Stimulated activated naive CD8-positive, alpha-beta T cell treated with anti-CD3 and anti-CD28 coated beads, Interleukin-15, amount 100 ng/mL, for 72 hours (primary cell): Measurements from ENCODE around the gene TCF4.

Experiments used
- ATAC-seq: fragments of 150-1000 bp; cut with Tn5 transposase; 2 replicates; pipeline ENCODE4 v1.10.0; 2021; ENCODE audit warnings: mild to moderate bottlenecking, moderate library complexity
- DNase-seq, 2 donors: peaks; one replicate each; pipeline ENCODE4 v3.0.0; 2021 to 2022
- H3K27ac Mint-ChIP-seq, 2 donors: one replicate each; pipeline ENCODE4 v1.8.0; 2022; ENCODE audit warnings: mild to moderate bottlenecking in 2 of 2, mixed read lengths in 2 of 2, moderate library complexity in 2 of 2
- H3K27me3 Mint-ChIP-seq: one replicate; pipeline ENCODE4 v1.8.0; 2022; ENCODE audit warnings: mixed read lengths
- H3K4me1 Mint-ChIP-seq: one replicate; pipeline ENCODE4 v1.8.0; 2022; ENCODE audit warnings: mild to moderate bottlenecking, mixed read lengths
- H3K4me3 Mint-ChIP-seq, 2 donors: one replicate each; pipeline ENCODE4 v1.8.0; 2022; ENCODE audit warnings: mild to moderate bottlenecking in 2 of 2, mixed read lengths in 2 of 2, moderate library complexity in 1 of 2
- H3K9me3 Mint-ChIP-seq, 2 donors: one replicate each; pipeline ENCODE4 v1.8.0; 2022; ENCODE audit warnings: mixed read lengths in 2 of 2

TCF4 gene

DNA sequence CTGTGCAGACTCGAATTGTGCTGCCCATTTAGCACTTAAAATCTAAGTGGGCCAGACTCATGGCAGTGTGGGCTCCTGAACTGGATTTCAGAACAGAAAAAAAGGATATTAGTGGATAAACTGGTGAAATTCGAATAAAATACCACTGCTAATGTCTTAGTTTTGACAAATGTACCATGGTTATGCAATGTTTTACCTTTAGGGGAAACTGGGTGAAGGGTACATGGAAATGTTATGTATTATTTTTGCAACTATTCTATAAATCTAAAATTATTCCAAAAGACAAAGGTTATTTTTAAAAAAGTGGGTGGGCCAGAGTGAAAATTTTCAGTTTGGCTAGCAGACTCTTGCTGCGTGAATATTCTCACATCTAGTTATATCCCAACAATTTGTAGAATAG lies 368.2 kb downstream of the TCF4 start:
- no peak for DNase-seq
- no peak overlapping the region for H3K27ac Mint-ChIP-seq
- no peaks in the 10 kb centered on the region for H3K9me3 Mint-ChIP-seq
- H3K27me3 Mint-ChIP-seq: no peaks in the 10 kb centered on the region
- ATAC-seq: no peak
- no peaks in the 10 kb centered on the region for H3K4me1 Mint-ChIP-seq
- no peak overlapping the region for H3K4me3 Mint-ChIP-seq

DNA sequence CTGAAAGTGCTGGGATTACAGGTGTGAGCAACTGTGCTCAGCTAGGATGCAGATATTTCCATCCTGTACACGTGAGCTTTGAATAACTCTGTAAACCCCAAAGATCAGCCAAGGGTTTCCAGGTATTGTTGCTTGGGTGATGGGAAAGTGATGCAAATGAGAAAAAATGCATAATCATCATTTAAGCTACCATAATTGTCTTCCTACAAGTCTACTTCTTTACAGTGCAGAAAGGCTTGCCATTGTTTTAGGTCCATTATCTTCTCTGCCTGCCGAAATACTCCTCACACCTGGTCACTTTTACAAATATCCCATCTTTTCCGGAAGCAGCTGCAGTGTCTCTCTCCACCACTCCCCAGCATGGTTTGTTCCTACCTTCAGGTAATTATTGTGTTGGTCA lies 368.9 kb downstream of the TCF4 start:
- no peak overlapping the region for H3K4me3 Mint-ChIP-seq
- H3K27ac Mint-ChIP-seq: no peak overlapping the region
- H3K4me1 Mint-ChIP-seq: no peaks in the 10 kb centered on the region
- H3K9me3 Mint-ChIP-seq: no peaks in the 10 kb centered on the region
- no peaks in the 10 kb centered on the region for H3K27me3 Mint-ChIP-seq
- DNase-seq (no peak), ATAC-seq (no peak)

DNA sequence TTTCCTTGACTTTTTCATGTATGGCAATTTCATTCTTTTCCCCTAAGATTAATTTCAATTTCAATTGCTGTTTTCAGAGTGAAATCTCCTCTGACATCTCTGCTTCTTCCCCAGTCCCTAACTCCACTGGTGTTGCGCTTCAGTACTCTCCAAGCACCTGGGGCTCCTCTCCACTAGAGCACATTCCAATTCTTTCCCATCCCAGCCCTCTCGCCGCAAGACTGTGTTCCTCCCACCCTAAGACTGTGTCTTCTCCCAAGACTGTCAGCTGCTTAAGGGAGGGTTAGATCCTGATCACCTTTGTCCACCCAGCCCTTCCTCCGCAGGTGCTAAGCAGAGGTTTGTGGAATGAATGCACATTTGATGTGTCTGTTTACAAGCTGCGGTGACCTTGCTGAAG lies 373.0 kb downstream of the TCF4 start:
- no peak overlapping the region for H3K4me3 Mint-ChIP-seq
- no peak for ATAC-seq
- H3K9me3 Mint-ChIP-seq: no peaks in the 10 kb centered on the region
- H3K27ac Mint-ChIP-seq: no peak overlapping the region
- no peak for DNase-seq
- H3K27me3 Mint-ChIP-seq: no peaks in the 10 kb centered on the region
- no peaks in the 10 kb centered on the region for H3K4me1 Mint-ChIP-seq

DNA sequence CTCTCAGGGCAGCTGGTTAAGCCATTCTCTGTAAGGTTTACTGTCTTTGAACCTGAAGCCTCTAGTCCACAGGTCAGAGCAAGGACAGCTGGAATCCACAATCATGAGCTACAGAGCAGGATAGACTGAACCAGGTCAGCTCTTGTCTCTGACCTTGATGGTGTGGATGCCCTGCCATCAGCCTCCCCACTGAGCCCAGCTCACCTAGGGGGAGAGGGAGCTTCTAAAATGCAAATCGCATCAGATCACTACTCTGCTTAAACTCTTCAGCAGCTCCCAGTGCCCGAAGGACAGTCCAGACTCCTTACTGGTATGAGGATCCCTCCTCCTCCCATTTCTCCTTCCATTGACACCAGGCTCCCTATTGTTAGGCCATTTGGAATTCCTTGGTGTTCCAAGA lies 373.5 kb downstream of the TCF4 start:
- no peak overlapping the region for H3K27ac Mint-ChIP-seq
- ATAC-seq (peak; percentile 42), DNase-seq (no peak)
- H3K4me1 Mint-ChIP-seq: no peaks in the 10 kb centered on the region
- H3K9me3 Mint-ChIP-seq: no peaks in the 10 kb centered on the region
- no peak overlapping the region for H3K4me3 Mint-ChIP-seq
- H3K27me3 Mint-ChIP-seq: no peaks in the 10 kb centered on the region

DNA sequence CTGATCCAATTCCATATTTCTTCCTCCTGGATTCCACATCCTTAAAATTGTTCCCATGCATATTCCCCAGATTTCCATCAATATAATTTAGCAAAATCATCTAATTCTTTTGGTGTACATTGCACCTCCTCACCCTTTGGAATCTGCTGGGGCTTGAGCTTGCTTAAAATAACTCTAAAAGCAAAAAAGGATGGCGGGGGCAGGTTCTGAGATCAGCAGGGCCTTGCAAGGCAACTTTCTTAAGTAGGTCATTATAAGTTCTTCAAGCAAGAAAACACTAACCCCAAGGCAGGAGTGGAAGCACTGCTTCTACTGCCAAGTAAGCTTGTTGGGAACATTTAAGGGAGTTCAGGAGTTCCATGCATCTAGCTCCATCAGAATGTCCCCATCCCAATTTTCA lies 374.4 kb downstream of the TCF4 start:
- no peaks in the 10 kb centered on the region for H3K9me3 Mint-ChIP-seq
- H3K4me1 Mint-ChIP-seq: no peaks in the 10 kb centered on the region
- no peaks in the 10 kb centered on the region for H3K27me3 Mint-ChIP-seq
- ATAC-seq (no peak), DNase-seq (no peak)
- H3K4me3 Mint-ChIP-seq: no peak overlapping the region
- H3K27ac Mint-ChIP-seq: no peak overlapping the region

DNA sequence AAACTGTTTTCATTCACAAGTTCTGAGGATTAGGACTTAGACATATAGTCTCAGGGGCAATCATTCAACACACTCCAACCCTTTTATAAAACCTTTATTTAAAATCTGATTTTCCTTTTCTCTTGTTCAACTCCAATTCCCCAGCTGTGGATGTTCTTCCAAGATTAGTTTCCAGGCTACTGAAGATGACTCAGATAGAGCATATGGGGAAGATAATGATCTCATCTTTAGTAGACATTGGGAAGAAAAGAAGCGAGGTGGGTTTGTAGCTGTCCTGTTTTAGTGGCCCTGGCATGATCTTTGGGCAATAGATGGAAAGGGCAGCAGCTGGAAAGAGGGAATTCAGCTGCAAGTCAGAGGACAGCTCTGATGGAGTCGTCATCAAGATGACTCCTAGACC lies 381.1 kb downstream of the TCF4 start:
- Mint-ChIP-seq H3K4me3 (no peak overlapping the region), H3K9me3 (peaks cover 6% of the 10 kb centered on the region in 2 donors), H3K27ac (no peak overlapping the region), H3K4me1 (no peaks in the 10 kb centered on the region), H3K27me3 (no peaks in the 10 kb centered on the region)
- no peak for ATAC-seq
- no peak for DNase-seq

DNA sequence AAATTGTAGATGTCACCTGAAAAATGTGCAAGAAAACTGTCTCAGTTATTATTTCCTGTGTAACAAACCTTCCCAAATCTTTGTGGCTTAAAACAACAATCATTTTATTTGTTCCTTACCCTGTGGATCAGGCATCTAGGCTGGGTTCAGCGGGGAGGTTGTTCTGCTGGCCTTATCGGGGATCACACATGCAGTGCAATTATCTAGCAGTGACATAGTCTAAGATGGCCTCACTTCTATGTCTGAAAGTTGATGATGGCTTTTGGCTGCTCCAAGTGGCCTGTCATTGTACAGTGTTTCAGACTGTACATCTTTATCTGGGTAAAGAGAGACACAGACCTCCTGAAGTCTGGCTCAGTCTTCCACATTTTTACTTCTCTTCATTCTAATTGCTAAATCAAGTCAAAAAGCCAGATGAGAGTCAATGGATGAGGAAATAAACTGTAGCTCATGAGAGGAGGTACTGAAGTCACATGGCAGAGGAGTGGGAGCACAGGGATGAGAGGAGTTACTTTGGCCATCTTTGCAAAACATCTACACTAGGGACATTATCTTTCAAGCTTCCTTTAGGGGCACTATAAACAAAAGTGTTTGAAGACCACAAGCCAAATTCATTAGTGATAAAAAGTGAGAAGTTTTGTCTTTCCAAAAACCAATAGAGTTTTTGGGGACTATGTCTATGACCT lies 385.6 kb downstream of the TCF4 start:
- no peaks in the 10 kb centered on the region for H3K4me1 Mint-ChIP-seq
- H3K9me3 Mint-ChIP-seq: peaks cover 6% of the 10 kb centered on the region in 2 donors
- no peak overlapping the region for H3K27ac Mint-ChIP-seq
- ATAC-seq (no peak), DNase-seq (no peak)
- no peak overlapping the region for H3K4me3 Mint-ChIP-seq
- H3K27me3 Mint-ChIP-seq: no peaks in the 10 kb centered on the region

DNA sequence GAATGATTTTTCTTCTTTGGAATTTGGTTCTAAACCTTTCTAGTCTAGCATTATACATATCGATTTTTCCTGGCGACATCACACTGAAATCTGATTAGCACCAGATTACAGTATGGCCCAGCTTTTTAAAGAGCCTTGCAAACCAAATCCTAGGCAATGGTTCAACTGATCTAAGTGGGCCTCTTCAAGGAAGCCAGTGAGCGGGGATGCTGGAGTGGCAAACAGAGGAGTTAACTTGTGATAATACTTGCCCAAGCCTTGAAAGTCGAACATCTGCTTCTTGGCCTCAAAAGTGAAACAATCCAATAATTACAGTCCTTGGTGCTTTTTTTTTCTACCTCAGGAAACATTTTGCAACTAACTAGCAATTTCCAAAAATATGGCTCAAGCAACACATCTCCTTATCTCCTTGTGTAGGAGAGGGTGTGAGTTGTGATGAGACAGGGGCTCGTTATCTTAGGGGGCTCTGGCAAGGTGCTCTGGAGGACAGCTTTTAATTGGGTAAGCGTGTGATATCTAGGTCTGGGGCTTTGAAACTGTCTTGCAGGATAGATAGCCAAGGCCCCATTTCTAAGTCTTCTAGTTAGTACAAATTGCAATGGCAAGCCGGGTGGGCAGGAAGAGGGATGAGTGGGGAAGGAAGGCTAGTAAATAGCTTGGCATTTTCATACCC lies 388.6 kb downstream of the TCF4 start:
- DNase-seq: no peak
- ATAC-seq: no peak
- Mint-ChIP-seq H3K4me3 (no peak overlapping the region), H3K4me1 (no peaks in the 10 kb centered on the region), H3K27me3 (peaks cover 6% of the 10 kb centered on the region), H3K9me3 (peaks cover 0 to 6% of the 10 kb centered on the region in 2 donors), H3K27ac (no peak overlapping the region)

DNA sequence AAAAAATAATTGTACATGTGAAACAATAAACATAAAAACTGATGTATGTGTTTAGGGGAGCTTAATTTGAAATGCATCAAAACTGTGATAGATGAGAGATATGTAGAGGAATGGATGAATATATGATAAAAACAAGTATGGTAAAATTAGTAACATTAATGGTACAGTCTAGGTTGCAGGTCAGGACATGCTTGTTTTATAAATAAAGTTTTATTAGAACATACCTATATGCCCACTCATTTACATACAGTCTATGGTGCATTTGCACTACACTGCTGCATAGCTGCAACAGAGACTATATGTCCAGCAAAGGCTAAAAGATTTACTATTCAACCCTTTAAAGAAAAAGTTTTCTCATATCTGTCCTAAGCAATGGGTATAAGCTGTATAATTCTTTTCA lies 392.1 kb downstream of the TCF4 start:
- Mint-ChIP-seq H3K9me3 (no peaks in the 10 kb centered on the region), H3K4me1 (no peaks in the 10 kb centered on the region), H3K27ac (no peak overlapping the region), H3K4me3 (no peak overlapping the region), H3K27me3 (peaks cover 6% of the 10 kb centered on the region)
- DNase-seq (no peak), ATAC-seq (no peak)

DNA sequence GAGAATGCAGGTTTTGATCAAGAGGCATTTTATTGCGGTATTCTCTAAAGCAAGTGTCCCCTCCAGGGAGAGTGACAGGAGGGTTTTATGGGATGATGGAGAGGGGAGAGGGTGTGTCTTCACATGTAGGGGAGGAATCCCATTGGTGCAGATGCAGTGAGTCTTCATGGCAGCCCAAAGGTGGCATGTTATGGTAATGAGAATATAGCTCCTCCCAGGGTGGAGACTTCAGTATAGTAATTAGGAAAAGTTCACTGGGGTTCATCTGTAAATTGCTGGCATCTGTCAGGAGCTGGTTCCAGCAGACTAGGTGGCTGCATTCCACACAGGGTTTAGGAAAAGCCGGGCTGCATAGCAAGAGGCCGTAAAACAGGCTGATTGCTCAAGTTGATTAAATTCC lies 398.0 kb downstream of the TCF4 start:
- H3K4me1 Mint-ChIP-seq: no peaks in the 10 kb centered on the region
- no peak overlapping the region for H3K27ac Mint-ChIP-seq
- ATAC-seq (no peak), DNase-seq (no peak)
- H3K4me3 Mint-ChIP-seq: no peak overlapping the region
- no peaks in the 10 kb centered on the region for H3K9me3 Mint-ChIP-seq
- peaks cover 7% of the 10 kb centered on the region for H3K27me3 Mint-ChIP-seq

DNA sequence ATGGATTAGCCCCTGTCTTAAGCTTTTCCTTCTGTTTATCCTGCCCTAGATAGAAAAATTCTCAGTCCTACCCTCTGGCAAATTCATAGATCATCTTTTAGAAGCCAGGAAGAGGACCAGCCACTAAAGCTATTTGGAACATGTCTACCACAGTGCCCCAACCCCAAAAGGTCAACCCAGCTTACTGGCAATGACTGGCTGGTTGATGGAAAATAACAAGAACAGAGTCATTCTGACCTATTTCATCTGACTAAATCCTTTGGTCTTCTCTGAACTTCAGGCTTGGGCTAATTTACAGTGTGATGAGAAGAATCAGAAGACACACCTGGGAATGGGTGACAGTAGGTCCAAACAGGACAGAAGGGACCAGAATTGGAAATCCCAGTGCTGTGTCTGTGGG lies 401.4 kb downstream of the TCF4 start:
- H3K27me3 Mint-ChIP-seq: peaks cover 5% of the 10 kb centered on the region
- ATAC-seq (no peak), DNase-seq (no peak)
- no peaks in the 10 kb centered on the region for H3K4me1 Mint-ChIP-seq
- no peak overlapping the region for H3K4me3 Mint-ChIP-seq
- H3K9me3 Mint-ChIP-seq: no peaks in the 10 kb centered on the region
- H3K27ac Mint-ChIP-seq: no peak overlapping the region

DNA sequence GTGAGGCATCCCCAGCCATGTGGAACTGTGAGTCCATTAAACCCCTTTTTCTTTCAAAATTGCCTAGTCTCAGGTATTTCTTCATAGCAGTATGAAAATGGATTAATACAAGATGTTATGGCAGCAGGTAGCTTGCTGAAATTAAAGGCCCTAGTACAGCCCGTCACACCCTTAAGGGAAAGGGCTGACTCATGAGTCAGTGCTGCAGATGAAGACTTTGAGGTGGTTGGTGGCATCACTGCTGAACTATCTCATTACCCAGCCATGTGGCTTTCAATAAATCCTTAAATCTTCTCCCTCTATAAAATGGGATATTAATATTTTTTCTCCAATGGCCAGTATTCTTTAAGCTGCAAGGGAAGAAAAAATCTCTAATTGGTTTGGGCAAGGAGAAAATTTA lies 402.6 kb downstream of the TCF4 start:
- Mint-ChIP-seq H3K4me1 (no peaks in the 10 kb centered on the region), H3K9me3 (no peaks in the 10 kb centered on the region)
- no peak for DNase-seq

DNA sequence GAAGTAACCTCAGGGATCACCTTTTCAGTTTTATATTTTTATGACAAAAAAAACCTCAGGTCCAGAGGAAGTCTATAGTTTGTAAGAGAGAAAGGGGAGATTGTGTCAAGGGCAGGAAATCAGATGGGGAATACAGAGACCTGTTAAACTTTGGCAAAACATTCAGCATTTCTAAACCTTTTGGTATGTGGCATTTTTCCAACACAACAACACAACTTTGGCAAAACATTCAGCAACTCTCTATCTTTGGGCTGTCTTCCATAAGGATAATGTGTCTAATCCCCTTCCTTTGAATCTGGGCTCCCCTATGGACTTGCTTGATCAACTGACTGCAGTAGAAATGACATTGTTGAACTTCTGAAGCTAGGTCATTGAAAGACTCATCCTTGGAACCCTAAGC lies 408.2 kb downstream of the TCF4 start:
- Mint-ChIP-seq H3K4me3 (no peak overlapping the region), H3K4me1 (no peaks in the 10 kb centered on the region), H3K9me3 (peaks cover 0 to 5% of the 10 kb centered on the region in 2 donors), H3K27me3 (no peaks in the 10 kb centered on the region), H3K27ac (no peak overlapping the region)
- DNase-seq: no peak
- ATAC-seq: no peak

More for the DNA sequence above, 402.6 kb downstream of the TCF4 start:
- no peak for ATAC-seq
- no peak overlapping the region for H3K27ac Mint-ChIP-seq
- H3K27me3 Mint-ChIP-seq: peaks cover 5% of the 10 kb centered on the region
- no peak overlapping the region for H3K4me3 Mint-ChIP-seq

DNA sequence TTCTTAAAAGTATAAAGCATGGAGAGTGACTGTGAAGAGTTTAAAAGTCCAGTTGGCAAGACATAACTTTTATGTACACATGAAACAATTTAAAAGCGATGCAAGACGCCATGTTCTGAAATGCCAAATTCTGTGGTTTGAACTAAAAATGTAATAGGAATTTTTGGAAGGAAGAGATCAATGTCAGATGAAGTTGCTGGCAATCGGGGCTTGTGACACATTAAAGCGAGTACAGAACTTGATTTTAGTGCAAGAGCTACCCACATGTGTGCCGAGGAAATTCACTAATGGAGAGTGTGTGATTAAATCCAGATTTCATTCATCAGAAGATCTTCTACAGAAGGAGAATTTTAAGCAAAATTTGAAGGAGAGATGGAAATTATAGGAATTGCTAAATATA lies 408.6 kb downstream of the TCF4 start:
- no peak overlapping the region for H3K4me3 Mint-ChIP-seq
- ATAC-seq (no peak), DNase-seq (no peak)
- H3K27me3 Mint-ChIP-seq: no peaks in the 10 kb centered on the region
- H3K27ac Mint-ChIP-seq: no peak overlapping the region
- peaks cover 0 to 8% of the 10 kb centered on the region in 2 donors for H3K9me3 Mint-ChIP-seq
- H3K4me1 Mint-ChIP-seq: no peaks in the 10 kb centered on the region

DNA sequence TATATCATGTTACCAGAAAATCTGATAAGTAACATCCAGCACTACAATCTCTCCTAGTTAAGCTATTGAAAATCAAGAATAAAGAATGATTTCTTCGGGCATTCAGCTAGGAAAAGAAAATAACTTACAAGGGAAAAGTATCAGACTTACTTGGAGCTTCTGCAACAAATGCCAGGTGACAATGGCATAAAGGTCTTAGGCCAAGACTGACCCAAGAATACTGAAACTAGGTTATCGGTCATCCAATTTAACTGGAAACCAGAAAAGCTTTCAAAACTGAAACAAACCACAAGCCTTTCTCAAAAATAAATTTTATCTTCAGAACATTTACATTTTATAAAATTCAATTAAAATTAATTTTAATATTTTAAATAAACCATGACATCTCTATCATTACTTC lies 414.7 kb downstream of the TCF4 start:
- Mint-ChIP-seq H3K9me3 (peaks cover 19 to 23% of the 10 kb centered on the region in 2 donors), H3K4me3 (no peak overlapping the region), H3K27ac (no peak overlapping the region), H3K27me3 (no peaks in the 10 kb centered on the region), H3K4me1 (no peaks in the 10 kb centered on the region)
- DNase-seq: no peak
- no peak for ATAC-seq
